ENCODE results near the gene SOHLH1. TPM values are rescaled to one million over a fixed set of nuclear protein-coding genes. Genes with fewer than 3 reads are reported as not detected.

The SOHLH1 gene
- total and polyA plus RNA-seq, 8 donors, result not detected

DNA sequence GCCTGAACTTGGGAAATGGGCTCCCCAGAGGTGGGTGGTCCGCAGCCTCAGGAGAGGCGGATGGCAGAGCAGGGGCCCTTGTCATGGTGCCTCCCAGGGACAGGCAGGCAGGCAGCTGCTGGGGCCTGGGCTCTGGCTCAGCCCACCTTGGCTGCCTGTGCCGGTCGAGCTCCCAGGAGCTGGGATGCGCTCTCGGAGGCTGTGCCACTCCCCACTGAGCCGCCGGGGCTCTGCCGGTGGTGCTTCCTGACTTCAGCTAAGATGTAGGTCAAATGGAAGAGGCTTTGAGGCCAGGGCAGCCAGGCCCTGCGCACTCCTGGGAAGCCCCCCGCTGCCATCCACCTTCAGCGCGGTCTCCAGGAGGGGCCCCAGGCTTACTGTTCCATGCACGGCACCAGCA lies 43.7 kb upstream of the SOHLH1 start:
- TF ChIP-seq POLR2A (IDR thresholded peaks at IDR 0.05) (no peak), POLR2AphosphoS5 (IDR thresholded peaks at IDR 0.05) (no peak), EP300 (IDR thresholded peaks at IDR 0.05) (no peak)
- TF ChIP-seq, protein P1, sequence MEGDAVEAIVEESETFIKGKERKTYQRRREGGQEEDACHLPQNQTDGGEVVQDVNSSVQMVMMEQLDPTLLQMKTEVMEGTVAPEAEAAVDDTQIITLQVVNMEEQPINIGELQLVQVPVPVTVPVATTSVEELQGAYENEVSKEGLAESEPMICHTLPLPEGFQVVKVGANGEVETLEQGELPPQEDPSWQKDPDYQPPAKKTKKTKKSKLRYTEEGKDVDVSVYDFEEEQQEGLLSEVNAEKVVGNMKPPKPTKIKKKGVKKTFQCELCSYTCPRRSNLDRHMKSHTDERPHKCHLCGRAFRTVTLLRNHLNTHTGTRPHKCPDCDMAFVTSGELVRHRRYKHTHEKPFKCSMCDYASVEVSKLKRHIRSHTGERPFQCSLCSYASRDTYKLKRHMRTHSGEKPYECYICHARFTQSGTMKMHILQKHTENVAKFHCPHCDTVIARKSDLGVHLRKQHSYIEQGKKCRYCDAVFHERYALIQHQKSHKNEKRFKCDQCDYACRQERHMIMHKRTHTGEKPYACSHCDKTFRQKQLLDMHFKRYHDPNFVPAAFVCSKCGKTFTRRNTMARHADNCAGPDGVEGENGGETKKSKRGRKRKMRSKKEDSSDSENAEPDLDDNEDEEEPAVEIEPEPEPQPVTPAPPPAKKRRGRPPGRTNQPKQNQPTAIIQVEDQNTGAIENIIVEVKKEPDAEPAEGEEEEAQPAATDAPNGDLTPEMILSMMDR (IDR thresholded peaks at IDR 0.05), result no peak
- H3K36me3 ChIP-seq, result no peaks in the 10 kb centered on the region
- H3K27ac ChIP-seq, result no peak overlapping the region
- intact Hi-C loops (cut with DNase I; ENCODE audit: low total_unique reads), result no loop called here
- DNase-seq, result no peak
- 70 to 84% (median 74%) methylated on average over 4 to 14 of the region's 14 CpGs for WGBS, 5 donors
- no peak overlapping the region for H3K4me3 ChIP-seq
- peaks cover 0 to 98% (median 7%) of the 10 kb centered on the region in 3 donors for H3K27me3 ChIP-seq
- no peaks in the 10 kb centered on the region for H3K9me3 ChIP-seq
- H3K4me1 ChIP-seq, result no peaks in the 10 kb centered on the region

DNA sequence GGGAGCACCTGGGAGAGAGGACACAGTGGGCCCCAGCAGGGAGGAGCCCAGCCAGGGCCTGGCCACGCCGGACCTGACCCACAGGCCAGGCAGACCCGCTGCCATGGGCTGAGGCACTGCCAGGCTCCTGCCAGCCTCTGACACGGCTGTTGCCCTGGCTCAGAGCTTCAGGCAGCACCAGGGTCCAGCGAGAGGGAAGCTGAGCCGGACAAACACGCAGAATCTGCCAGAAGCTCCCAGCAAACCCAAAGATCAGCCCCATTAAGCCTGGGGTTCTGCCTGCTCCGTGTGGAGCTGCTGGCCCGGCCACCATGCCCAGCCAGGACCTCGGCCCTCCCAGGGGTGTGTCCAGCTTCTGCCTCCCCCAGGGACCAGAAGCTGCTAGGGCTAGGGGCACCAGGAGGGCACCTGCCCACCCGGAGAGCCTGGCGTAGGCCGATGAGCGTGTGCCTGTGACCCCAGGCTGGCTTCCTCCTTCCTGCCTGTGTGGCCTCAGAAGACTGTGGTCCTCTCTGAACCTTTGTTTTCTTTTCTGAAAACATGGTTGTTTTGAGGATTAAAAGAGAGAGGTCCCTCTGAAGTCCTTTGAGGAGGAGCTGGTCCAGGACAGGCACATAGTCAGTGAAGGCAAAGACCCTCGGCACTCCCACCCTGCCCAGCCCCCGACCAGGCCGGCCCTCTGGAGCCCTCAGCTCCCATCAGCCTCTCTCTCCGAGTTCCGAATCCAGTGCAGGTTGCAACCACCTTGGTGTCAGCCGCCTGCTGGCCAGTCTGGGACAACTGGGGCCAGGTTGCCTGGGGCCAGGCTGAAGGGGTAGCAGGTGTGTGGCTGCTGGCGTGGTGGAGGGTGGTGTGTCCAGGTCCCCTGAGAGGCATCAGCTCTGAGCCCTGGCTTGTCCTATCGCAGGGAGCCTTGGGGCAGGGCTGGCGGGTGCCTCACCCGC lies 42.3 kb upstream of the SOHLH1 start:
- no peaks in the 10 kb centered on the region for H3K36me3 ChIP-seq
- 56 to 80% (median 71%) methylated on average over 11 to 24 of the region's 24 CpGs for WGBS, 5 donors
- intact Hi-C loops (cut with DNase I; ENCODE audit: low total_unique reads), result no loop called here
- no peaks in the 10 kb centered on the region for H3K9me3 ChIP-seq
- H3K27ac ChIP-seq, result no peak overlapping the region
- H3K27me3 ChIP-seq, result peaks cover 0 to 98% (median 20%) of the 10 kb centered on the region in 3 donors
- no peak overlapping the region for H3K4me3 ChIP-seq
- no peak for DNase-seq
- TF ChIP-seq POLR2A (IDR thresholded peaks at IDR 0.05), result no peak
- TF ChIP-seq, protein P1 (IDR thresholded peaks at IDR 0.05), result no peak
- TF ChIP-seq POLR2AphosphoS5 (IDR thresholded peaks at IDR 0.05), result no peak
- no peak for TF ChIP-seq EP300 (IDR thresholded peaks at IDR 0.05)
- H3K4me1 ChIP-seq, result peaks cover 0 to 3% (median 0%) of the 10 kb centered on the region in 4 donors

DNA sequence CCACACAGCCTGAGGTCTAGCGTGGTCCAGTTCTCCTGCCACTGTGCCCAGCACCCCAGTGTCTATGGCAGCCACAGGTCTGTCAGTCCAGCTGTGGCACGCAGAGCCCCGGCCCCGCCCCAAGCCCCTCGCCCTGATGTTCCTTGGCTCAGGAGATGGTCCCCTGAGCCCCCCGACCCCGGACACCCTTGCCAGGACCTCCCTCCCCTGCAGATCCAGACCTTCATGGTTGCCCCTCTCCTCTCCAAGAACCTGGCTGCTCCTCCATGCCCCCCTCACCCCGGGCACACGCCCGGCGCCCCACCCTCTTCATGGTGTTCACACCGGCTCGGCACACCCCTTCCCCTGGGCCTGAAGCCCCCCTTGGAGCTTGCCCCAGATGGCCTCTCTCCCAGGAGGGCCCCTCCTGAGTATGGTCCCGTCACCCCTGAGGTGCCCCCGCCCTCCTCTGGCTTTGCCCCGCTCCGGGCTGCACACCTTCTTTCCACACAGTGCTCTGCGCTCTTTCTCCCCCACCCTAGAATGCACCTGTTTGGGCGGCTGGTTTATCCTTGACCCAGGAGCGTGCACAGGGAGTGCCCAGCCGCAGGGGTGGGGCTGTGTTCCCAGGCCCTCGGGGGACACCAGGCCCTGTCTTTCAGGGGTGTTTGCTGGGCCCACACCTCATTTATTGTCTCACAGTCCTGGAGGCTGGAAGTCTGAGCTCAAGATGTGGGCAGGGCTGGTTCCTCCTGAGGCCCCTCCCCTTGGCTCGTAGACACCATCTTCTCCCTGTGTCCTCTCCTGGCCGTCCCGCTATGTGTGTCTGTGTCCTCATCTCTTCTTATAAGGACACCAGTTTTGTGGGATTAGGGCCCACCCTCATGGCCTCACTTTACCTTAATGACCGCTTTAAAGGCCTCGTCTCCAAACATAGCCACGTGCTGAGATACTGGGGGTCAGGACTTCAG lies 40.3 kb upstream of the SOHLH1 start:
- no peak overlapping the region for H3K4me3 ChIP-seq
- peaks cover 0 to 5% (median 0%) of the 10 kb centered on the region in 4 donors for H3K9me3 ChIP-seq
- no peak for TF ChIP-seq EP300 (IDR thresholded peaks at IDR 0.05)
- TF ChIP-seq, protein P1 (IDR thresholded peaks at IDR 0.05), result no peak
- no peak for TF ChIP-seq POLR2AphosphoS5 (IDR thresholded peaks at IDR 0.05)
- TF ChIP-seq POLR2A (IDR thresholded peaks at IDR 0.05), result no peak
- intact Hi-C loops (cut with DNase I; ENCODE audit: low total_unique reads), result no loop called here
- WGBS, 5 donors, result 53 to 63% (median 58%) methylated on average over 25 to 28 of the region's 28 CpGs
- DNase-seq, result no peak
- peaks cover 0 to 99% (median 33%) of the 10 kb centered on the region in 3 donors for H3K27me3 ChIP-seq
- peaks cover 0 to 3% (median 0%) of the 10 kb centered on the region in 4 donors for H3K4me1 ChIP-seq
- H3K36me3 ChIP-seq, result no peaks in the 10 kb centered on the region
- no peak overlapping the region for H3K27ac ChIP-seq
